T-helper 1 cell treated with Interleukin-12 subunit alpha and Interleukin-12 subunit beta and Interleukin-4 antibody, amounts not matched to agents 30 ng/mL and 1 ng/mL, for 36 hours (primary cell): ENCODE measurements around the gene APOBEC3G. TPM values are rescaled to one million over a fixed set of nuclear protein-coding genes. Genes with fewer than 3 reads are reported as not detected.

Source experiments
- intact Hi-C: fragments of 100-400 bp; cut with micrococcal nuclease; formaldehyde crosslinking; loops from one replicate; pipeline ENCODE4 v1.15.1; 2024
- total RNA-seq: library from RNA; stranded (reverse); gene quantifications from 2 replicates; pipeline ENCODE4 v1.2.3, GENCODE V29; 2022

Gene APOBEC3G
- total RNA-seq, 1 donor from 2014 or later = 112 TPM

GRCh38 chr22:39117585-39118191 lies 40.6 kb downstream of the APOBEC3G start:
- intact Hi-C loops = loop anchor here (1.0 to 2.0 kb wide), 7 partner anchors 19 to 247 kb away; partner anchors contain the start of gene APOBEC3G

GRCh38 chr22:39120983-39121382 lies 43.9 kb downstream of the APOBEC3G start:
- intact Hi-C loops = no loop called here

- intact Hi-C loops = loop anchor here (1.0 kb wide), 3 partner anchors 21 to 116 kb away; partner anchors contain the start of gene APOBEC3C
Observed at GRCh38 chr22:39122772-39123470, 45.8 kb downstream of the APOBEC3G start.

GRCh38 chr22:39123751-39124581 lies 46.9 kb downstream of the APOBEC3G start:
- intact Hi-C loops = no loop called here

GRCh38 chr22:39125622-39126021 lies 48.5 kb downstream of the APOBEC3G start:
- intact Hi-C loops = no loop called here

- intact Hi-C loops = no loop called here
Observed at GRCh38 chr22:39128508-39128907, 51.4 kb downstream of the APOBEC3G start.

- intact Hi-C loops = no loop called here
Observed at GRCh38 chr22:39129081-39129480, 52.0 kb downstream of the APOBEC3G start.

- intact Hi-C loops = no loop called here
Observed at GRCh38 chr22:39129746-39130145, 52.7 kb downstream of the APOBEC3G start.

- intact Hi-C loops = no loop called here
Observed at GRCh38 chr22:39130152-39130704, 53.2 kb downstream of the APOBEC3G start.

GRCh38 chr22:39130892-39131855 lies 54.1 kb downstream of the APOBEC3G start:
- intact Hi-C loops = no loop called here

GRCh38 chr22:39132281-39132680 lies 55.2 kb downstream of the APOBEC3G start:
- intact Hi-C loops = no loop called here

- intact Hi-C loops = no loop called here
Observed at GRCh38 chr22:39132871-39133524, 55.9 kb downstream of the APOBEC3G start.

GRCh38 chr22:39133871-39134270 lies 56.8 kb downstream of the APOBEC3G start:
- intact Hi-C loops = no loop called here

GRCh38 chr22:39134366-39135091 lies 57.5 kb downstream of the APOBEC3G start:
- intact Hi-C loops = no loop called here

GRCh38 chr22:39135092-39135896 lies 58.2 kb downstream of the APOBEC3G start:
- intact Hi-C loops = no loop called here

- intact Hi-C loops = no loop called here
Observed at GRCh38 chr22:39136317-39136716, 59.2 kb downstream of the APOBEC3G start.
